Neural cell (in vitro differentiated cells): ENCODE data around the gene FUT9.

Source experiments
- CTCF ChIP-seq: fragments of 450-650 bp; IDR thresholded peaks from 2 replicates; pipeline ENCODE4 v1.5.1; 2014; ENCODE audit warnings: antibody characterized with exemption, mild to moderate bottlenecking, moderate library complexity; ENCODE audit not compliant: poor library complexity, severe bottlenecking
- EP300 ChIP-seq: fragments of 450-650 bp; conservative IDR thresholded peaks from 2 replicates; pipeline ENCODE4 v1.6.1; 2014; ENCODE audit warnings: antibody characterized with exemption, mild to moderate bottlenecking, moderate library complexity; ENCODE audit not compliant: poor library complexity, severe bottlenecking
- POLR2AphosphoS5 ChIP-seq: IDR thresholded peaks from 2 replicates; pipeline ENCODE4 v1.6.1; 2012
- REST ChIP-seq: IDR thresholded peaks from 2 replicates; pipeline ENCODE4 v1.6.1; 2012; ENCODE audit warnings: borderline replicate concordance
- TAF1 ChIP-seq: IDR thresholded peaks from 2 replicates; pipeline ENCODE4 v1.6.1; 2012; ENCODE audit warnings: low read depth

GRCh38 chr6:96001891-96002575, 13.7 kb upstream of the FUT9 start:
- no peak for TF ChIP-seq EP300
- no peak for TF ChIP-seq CTCF
- TF ChIP-seq POLR2AphosphoS5 = no peak
- no peak for TF ChIP-seq REST
- no peak for TF ChIP-seq TAF1
